VCaP (cell line): ENCODE results near the gene ELL2.
"Not testable (repeated sequence)": the region's sequence is repeated elsewhere in the genome, so short reads cannot be mapped to it uniquely, and the experiment has no call there.

Experiments
- H3K27ac ChIP-seq: fragments of 450-650 bp; 2 replicates; pipeline ENCODE4 v1.5.1; 2017
- CTCF ChIP-seq: fragments of 450-650 bp; conservative IDR thresholded peaks from 2 replicates; pipeline ENCODE4 v1.5.1; 2017; ENCODE audit warnings: mild to moderate bottlenecking, moderate library complexity

ELL2 gene

GRCh38 chr5:95857185-95857945 is 104.3 kb downstream of the ELL2 start:
- peak overlapping the region; percentile 67 for H3K27ac ChIP-seq
- no peak for TF ChIP-seq CTCF

GRCh38 chr5:95856501-95856981 is 105.1 kb downstream of the ELL2 start:
- H3K27ac ChIP-seq = peak overlapping the region; percentile 67
- TF ChIP-seq CTCF = no peak

GRCh38 chr5:95853490-95853889 is 108.2 kb downstream of the ELL2 start:
- TF ChIP-seq CTCF = no peak
- no peak overlapping the region for H3K27ac ChIP-seq

- no peak for TF ChIP-seq CTCF
- no peak overlapping the region for H3K27ac ChIP-seq
Observed at GRCh38 chr5:95852567-95852966, 109.1 kb downstream of the ELL2 start.

- H3K27ac ChIP-seq = not testable (repeated sequence)
Observed at GRCh38 chr5:95851141-95851540, 110.5 kb downstream of the ELL2 start.

- H3K27ac ChIP-seq = peak overlapping the region; percentile 8; the same call in 1 of the 2 replicates
- TF ChIP-seq CTCF = no peak
Observed at GRCh38 chr5:95850391-95850894, 111.2 kb downstream of the ELL2 start.

GRCh38 chr5:95848701-95849100 is 113.0 kb downstream of the ELL2 start:
- H3K27ac ChIP-seq = no peak overlapping the region
- no peak for TF ChIP-seq CTCF

- no peak; the same call in none of the 2 replicates for TF ChIP-seq CTCF
- H3K27ac ChIP-seq = no peak overlapping the region
Observed at GRCh38 chr5:95847261-95847592, 114.4 kb downstream of the ELL2 start.
